Caco-2 (cell line): Measurements from ENCODE around the gene NFKBIE. TPM values are rescaled to one million over a fixed set of nuclear protein-coding genes. Genes with fewer than 3 reads are reported as not detected.

ENCODE experiments used
- BruUV-seq: library from RNA; stranded (reverse); fragments of 400-500 nt; replicated peaks from 2 replicates; lab custom pipeline; 2021; lab: Mats Ljungman, UMichigan
- CTCF ChIA-PET: fragments of 300-600 bp; sonication (Branson Sonifier 250); formaldehyde crosslinking; loops from one replicate; lab custom pipeline; 2022; ENCODE audit warnings: antibody characterized with exemption; lab: Charles Lee
- POLR2A ChIA-PET: fragments of 300-600 bp; sonication (Branson Sonifier 250); formaldehyde crosslinking; loops from one replicate; lab custom pipeline; 2022; ENCODE audit warnings: antibody characterized with exemption; lab: Charles Lee
- DNase-seq, 2 experiments: peaks; one replicate each; pipeline versions ENCODE4 v3.0.0 to v3.0.0-alpha.2; 2020 to 2022
- H3K27me3 ChIP-seq: replicated peaks from 2 replicates; pipeline ENCODE4 v1.6.0; 2011; ENCODE audit warnings: low read length; ENCODE audit not compliant: control insufficient read depth, insufficient read depth
- H3K36me3 ChIP-seq: 2 replicates; pipeline ENCODE4 v1.5.1; 2011; ENCODE audit warnings: low read length; ENCODE audit not compliant: control insufficient read depth, insufficient read depth
- H3K4me1 ChIP-seq: fragments of 250-450 bp; sonication (Bioruptor Pico); 2 replicates; pipeline ENCODE4 v1.5.1; 2020; ENCODE audit warnings: mild to moderate bottlenecking
- H3K4me3 ChIP-seq: 2 replicates; pipeline ENCODE4 v1.5.1; 2011; ENCODE audit warnings: low read depth, mild to moderate bottlenecking, control low read depth, low read length
- H3K9me3 ChIP-seq: fragments of 250-450 bp; sonication (Bioruptor Pico); 2 replicates; pipeline ENCODE4 v1.5.1; 2020; ENCODE audit warnings: mild to moderate bottlenecking, moderate library complexity
- H3K27ac Mint-ChIP-seq: one replicate; pipeline ENCODE4 v1.8.0; 2022; ENCODE audit warnings: mixed read lengths; ENCODE audit not compliant: unreplicated experiment
- H3K27me3 Mint-ChIP-seq: one replicate; pipeline ENCODE4 v1.8.0; 2022; ENCODE audit warnings: mixed read lengths; ENCODE audit not compliant: insufficient read depth, unreplicated experiment
- H3K36me3 Mint-ChIP-seq: one replicate; pipeline ENCODE4 v1.8.0; 2022; ENCODE audit warnings: mild to moderate bottlenecking, mixed read lengths; ENCODE audit not compliant: insufficient read depth, unreplicated experiment
- H3K4me1 Mint-ChIP-seq: one replicate; pipeline ENCODE4 v1.8.0; 2022; ENCODE audit warnings: low read depth, mixed read lengths; ENCODE audit not compliant: unreplicated experiment
- H3K4me3 Mint-ChIP-seq: one replicate; pipeline ENCODE4 v1.8.0; 2022; ENCODE audit warnings: mild to moderate bottlenecking, moderate library complexity, mixed read lengths; ENCODE audit not compliant: unreplicated experiment
- H3K9me3 Mint-ChIP-seq: one replicate; pipeline ENCODE4 v1.8.0; 2022; ENCODE audit warnings: mixed read lengths; ENCODE audit not compliant: unreplicated experiment
- intact Hi-C: fragments of 100-400 bp; cut with micrococcal nuclease; formaldehyde crosslinking; loops from one replicate; pipeline ENCODE4 v1.10.0; 2022; ENCODE audit not compliant: unreplicated experiment
- total RNA-seq: library from RNA; stranded (reverse); gene quantifications from 2 replicates; pipeline ENCODE4 v1.2.3, GENCODE V29; 2022
- TF ChIP-seq, protein P1 (sequence below), 2 experiments: fragments of 200-600 bp in 1 of 2; IDR thresholded peaks; 1 replicate in 1 of 2; 2 replicates in 1 of 2; pipeline versions ENCODE4 v1.5.1 to v1.8.0; 2011 to 2022; ENCODE audit warnings: antibody characterized with exemption in 1 of 2, control low read depth in 1 of 2, inconsistent platforms in 1 of 2, low read depth in 1 of 2, low read length in 1 of 2, mild to moderate bottlenecking in 1 of 2, moderate library complexity in 1 of 2; ENCODE audit not compliant: insufficient read depth in 1 of 2, severe bottlenecking in 1 of 2, unreplicated experiment in 1 of 2

NFKBIE gene
- total RNA-seq, 1 experiment from 2014 or later = 8.4 TPM

DNA sequence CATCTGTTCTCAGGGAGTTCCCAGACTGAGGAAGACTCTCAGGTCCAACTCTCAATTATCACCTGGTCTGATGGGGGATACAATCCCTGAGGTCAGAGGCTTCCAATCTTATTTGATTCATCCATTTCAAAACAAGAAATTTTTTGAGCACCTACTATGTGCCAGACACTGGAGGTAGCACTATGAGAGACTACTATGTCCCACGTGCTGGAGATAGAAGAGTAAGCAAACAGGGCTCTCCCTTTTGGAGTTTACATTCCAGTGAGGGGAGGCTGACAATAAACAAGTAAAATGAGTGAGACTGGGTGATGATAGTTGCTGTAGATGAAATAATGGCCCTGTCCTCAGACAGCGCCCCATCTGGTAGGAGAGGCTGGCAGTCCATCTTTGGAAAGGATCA is 21.4 kb upstream of the NFKBIE start:
- Mint-ChIP-seq H3K27me3 (peaks cover 44% of the 10 kb centered on the region), H3K9me3 (no peaks in the 10 kb centered on the region), H3K4me1 (no peaks in the 10 kb centered on the region), H3K27ac (no peak overlapping the region), H3K36me3 (no peaks in the 10 kb centered on the region), H3K4me3 (no peak overlapping the region)
- BruUV-seq = no TSS peak
- ChIA-PET CTCF (no interaction called here), POLR2A (no interaction called here)
- TF ChIP-seq, protein P1, sequence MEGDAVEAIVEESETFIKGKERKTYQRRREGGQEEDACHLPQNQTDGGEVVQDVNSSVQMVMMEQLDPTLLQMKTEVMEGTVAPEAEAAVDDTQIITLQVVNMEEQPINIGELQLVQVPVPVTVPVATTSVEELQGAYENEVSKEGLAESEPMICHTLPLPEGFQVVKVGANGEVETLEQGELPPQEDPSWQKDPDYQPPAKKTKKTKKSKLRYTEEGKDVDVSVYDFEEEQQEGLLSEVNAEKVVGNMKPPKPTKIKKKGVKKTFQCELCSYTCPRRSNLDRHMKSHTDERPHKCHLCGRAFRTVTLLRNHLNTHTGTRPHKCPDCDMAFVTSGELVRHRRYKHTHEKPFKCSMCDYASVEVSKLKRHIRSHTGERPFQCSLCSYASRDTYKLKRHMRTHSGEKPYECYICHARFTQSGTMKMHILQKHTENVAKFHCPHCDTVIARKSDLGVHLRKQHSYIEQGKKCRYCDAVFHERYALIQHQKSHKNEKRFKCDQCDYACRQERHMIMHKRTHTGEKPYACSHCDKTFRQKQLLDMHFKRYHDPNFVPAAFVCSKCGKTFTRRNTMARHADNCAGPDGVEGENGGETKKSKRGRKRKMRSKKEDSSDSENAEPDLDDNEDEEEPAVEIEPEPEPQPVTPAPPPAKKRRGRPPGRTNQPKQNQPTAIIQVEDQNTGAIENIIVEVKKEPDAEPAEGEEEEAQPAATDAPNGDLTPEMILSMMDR (IDR thresholded peaks at IDR 0.05; ENCODE audit: insufficient read depth in 1 of 2, low read depth in 1 of 2, low read length in 1 of 2, severe bottlenecking in 1 of 2, unreplicated experiment in 1 of 2) = no peak
- intact Hi-C loops = no loop called here
- no peaks in the 10 kb centered on the region for H3K9me3 ChIP-seq
- no peaks in the 10 kb centered on the region for H3K36me3 ChIP-seq
- no peak overlapping the region for H3K4me3 ChIP-seq
- no peak for DNase-seq
- 0 out of 2 replicates have a peak, but pooled peaks cover 1% of the 10 kb centered on the region for H3K27me3 ChIP-seq
- H3K4me1 ChIP-seq = no peaks in the 10 kb centered on the region

DNA sequence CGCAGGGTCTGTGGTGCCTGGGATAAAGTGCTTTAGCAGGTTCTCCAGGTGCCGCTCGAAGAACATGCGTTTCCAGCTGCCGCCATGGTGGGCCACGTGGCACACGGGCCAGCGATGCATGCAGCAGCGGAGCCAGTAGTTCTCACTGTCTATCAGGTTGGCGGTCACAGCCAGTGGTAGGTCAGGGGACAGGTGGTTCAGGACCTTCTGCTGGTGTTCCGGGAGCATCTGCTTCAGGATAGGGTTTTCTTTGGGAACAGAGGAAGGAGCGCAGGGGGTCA is 20.9 kb upstream of the NFKBIE start:
- intact Hi-C loops = no loop called here
- Histone ChIP-seq H3K4me3 (no peak overlapping the region), H3K9me3 (no peaks in the 10 kb centered on the region), H3K4me1 (no peaks in the 10 kb centered on the region), H3K36me3 (no peaks in the 10 kb centered on the region), H3K27me3 (0 out of 2 replicates have a peak, but pooled peaks cover 1% of the 10 kb centered on the region)
- Mint-ChIP-seq H3K4me1 (no peaks in the 10 kb centered on the region), H3K27ac (no peak overlapping the region), H3K9me3 (no peaks in the 10 kb centered on the region), H3K36me3 (no peaks in the 10 kb centered on the region), H3K4me3 (no peak overlapping the region), H3K27me3 (peaks cover 40% of the 10 kb centered on the region)
- TF ChIP-seq, protein P1 (IDR thresholded peaks at IDR 0.05; ENCODE audit: insufficient read depth in 1 of 2, low read depth in 1 of 2, low read length in 1 of 2, severe bottlenecking in 1 of 2, unreplicated experiment in 1 of 2) = no peak
- BruUV-seq = no TSS peak
- DNase-seq = no peak
- ChIA-PET CTCF (no interaction called here), POLR2A (no interaction called here)

DNA sequence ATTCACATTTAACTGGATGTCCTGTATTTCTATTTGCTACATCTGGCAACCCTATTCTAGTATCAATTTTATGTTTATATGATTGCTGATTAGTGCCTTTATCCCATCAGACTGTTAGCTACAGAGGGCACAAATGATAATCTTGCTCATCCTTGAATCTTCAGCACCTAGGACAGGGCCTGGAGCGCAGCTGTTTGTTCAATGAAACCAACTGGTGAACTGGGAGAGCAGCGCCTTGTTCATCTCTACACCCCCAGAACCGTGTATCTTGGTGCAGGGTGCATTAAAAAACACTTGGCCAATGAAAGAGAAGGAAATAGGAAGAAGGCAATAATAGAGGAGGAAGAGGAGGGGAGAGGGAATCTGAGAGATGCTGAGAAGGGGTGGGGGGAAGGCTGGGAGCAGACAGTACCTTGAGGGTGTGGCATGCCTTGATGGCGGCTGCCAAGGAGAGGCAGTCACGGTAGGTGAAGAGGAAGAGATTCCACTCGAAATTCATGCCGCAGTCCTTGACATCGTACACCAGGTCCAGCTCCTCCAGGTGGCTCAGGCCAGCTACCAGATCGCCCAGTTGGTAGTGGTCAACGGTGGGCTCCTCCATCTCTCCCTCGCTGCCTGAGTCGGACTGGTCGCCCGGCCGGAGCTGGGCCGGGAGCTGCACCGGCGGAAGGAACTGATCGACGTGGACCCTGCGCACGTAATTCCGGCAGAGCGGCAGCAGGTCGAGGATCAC is 20.4 kb upstream of the NFKBIE start:
- TF ChIP-seq, protein P1 (IDR thresholded peaks at IDR 0.05; ENCODE audit: insufficient read depth in 1 of 2, low read depth in 1 of 2, low read length in 1 of 2, severe bottlenecking in 1 of 2, unreplicated experiment in 1 of 2) = no peak
- intact Hi-C loops = no loop called here
- no peaks in the 10 kb centered on the region for H3K4me1 ChIP-seq
- Mint-ChIP-seq H3K4me3 (no peak overlapping the region), H3K27me3 (peaks cover 43% of the 10 kb centered on the region), H3K9me3 (no peaks in the 10 kb centered on the region), H3K27ac (no peak overlapping the region), H3K4me1 (no peaks in the 10 kb centered on the region), H3K36me3 (no peaks in the 10 kb centered on the region)
- 0 out of 2 replicates have a peak, but pooled peaks cover 1% of the 10 kb centered on the region for H3K27me3 ChIP-seq
- BruUV-seq = no TSS peak
- DNase-seq = peak in 1 of 2 experiments; percentile 39
- ChIA-PET POLR2A (no interaction called here), CTCF (interaction anchor here (0.7 kb wide), 1 partner anchor 1357 kb away, joined by 7 read pairs; no protein-coding TSS in a partner anchor)
- H3K9me3 ChIP-seq = no peaks in the 10 kb centered on the region
- no peaks in the 10 kb centered on the region for H3K36me3 ChIP-seq
- no peak overlapping the region for H3K4me3 ChIP-seq
